GM19238 (cell line): Measurements from ENCODE around the gene RPS10.
"Not testable (repeated sequence)": the region's sequence is repeated elsewhere in the genome, so short reads cannot be mapped to it uniquely, and the experiment has no call there.

ENCODE experiments used
- DNase-seq: peaks from one replicate; pipeline ENCODE4 v3.0.0; 2011; ENCODE audit warnings: low spot score; ENCODE audit not compliant: insufficient read length

RPS10 gene

DNA sequence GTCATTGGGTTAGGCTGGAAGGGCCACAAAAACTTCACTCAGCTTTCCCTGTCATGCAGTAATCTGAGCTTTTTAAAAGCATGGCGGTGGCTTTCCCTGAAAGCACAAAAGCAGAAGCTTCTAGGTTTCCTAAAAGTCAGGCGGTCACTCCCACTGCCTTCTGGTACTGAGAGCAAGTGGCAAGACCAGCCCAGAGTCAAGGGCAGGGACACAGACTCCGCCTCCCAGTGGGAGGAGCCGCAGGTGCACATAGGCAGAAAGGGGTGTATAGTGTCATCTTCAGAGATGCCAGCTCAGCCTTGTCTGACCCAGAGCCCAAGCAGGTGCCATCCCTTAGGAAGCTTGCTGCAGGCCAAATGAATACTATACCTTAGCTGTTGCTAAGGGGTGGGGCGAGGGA, 22.0 kb upstream of the RPS10 start:
- no peak for DNase-seq

DNA sequence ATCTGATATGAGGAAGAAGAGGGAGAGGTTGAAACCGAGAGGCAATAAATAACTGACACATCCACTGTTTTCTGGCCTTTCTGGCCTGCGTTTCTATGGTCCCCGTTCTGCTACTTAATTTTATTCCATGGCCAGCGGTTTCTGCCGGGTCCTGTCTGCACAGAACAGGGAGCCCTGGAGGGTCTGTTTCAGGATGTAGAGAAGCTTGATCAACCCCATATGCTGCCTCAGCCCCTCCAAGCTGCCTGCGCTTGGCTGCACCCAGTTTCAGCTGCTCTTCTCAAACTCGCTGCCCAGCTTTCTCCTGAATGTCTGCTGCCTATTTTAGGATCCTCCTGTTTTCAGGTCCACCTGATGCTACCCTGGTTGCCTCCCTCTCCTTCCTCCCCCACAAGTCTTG, 21.5 kb upstream of the RPS10 start:
- DNase-seq: no peak

DNA sequence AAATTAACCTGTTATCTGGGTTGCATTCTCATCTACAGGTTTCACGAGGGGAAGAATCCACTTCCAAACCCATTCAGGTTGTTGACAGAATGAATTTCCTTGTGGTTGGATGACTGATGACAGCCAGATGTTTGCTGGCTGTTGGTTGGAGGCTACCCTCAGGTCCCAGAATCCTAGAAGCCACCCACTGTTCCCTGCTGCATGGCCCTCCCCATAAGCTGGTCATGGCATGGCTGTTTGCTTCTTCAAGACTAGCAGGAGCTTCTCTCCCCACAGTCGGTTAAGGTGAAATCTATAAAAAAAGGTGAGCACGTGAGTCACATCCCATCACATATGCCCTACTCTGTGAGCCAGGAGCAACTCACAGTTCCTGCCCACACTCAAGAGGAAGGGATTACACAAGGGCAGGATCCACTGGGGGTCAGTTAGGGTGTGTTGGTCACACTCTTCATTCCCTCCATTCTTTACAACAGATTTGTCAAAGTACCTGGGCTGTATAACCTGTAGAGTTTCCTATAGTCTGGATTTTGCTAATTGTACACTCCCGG, 19.5 kb upstream of the RPS10 start:
- no peak for DNase-seq

DNA sequence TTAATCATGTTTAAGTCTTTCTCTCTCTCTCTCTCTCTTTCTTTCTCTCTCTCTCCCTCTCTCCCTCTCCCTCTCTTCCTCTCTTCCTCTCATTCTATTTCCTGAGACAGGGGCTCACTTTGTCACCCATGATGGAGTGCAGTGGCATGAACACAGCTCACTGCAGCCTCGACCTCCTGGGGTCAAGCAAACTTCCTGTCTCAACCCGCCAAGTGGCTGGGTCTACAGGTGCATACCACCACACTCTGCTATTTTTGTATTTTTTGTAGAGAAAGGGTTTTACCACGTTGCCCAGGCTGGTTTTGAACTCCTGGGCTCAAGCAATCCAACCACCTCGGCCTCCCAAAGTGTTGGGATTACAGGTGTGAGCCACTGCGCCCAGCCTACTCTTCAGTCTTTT, 15.7 kb upstream of the RPS10 start:
- DNase-seq: no peak

DNA sequence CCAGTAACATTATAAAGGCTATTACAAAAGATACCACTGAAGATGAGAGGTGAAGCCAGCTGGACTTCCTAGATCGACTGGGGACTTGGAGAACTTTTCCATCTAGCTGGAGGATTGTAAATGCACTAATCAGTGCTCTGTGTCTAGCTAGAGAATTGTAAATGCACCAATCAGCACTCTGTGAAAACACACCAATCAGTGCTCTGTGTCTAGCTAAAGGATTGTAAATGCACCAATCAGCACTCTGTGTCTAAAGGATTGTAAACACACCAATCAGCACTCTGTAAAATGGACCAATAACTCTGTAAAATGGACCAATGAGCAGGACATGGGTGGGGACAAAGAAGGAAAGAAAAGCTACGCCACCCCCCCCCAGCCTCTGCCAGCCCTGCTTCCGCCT, 13.6 kb upstream of the RPS10 start:
- no peak for DNase-seq

DNA sequence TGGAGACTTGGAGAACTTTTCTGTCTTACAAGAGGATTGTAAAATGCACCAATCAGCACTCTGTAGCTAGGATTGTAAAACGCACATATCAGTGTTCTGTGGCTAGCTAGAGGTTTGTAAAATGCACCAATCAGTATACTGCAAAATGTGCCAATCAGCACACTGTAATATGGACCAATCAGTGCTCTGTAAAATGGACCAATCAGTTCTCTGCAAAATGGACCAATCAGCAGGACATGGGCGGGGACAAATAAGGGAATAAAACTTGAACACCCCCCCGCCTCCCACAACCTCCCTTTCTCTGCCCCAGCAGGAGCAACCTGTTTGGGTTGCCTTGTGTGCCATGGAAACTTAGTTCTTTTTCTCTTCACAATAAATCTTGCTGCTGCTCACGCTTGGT, 12.8 kb upstream of the RPS10 start:
- DNase-seq: no peak

DNA sequence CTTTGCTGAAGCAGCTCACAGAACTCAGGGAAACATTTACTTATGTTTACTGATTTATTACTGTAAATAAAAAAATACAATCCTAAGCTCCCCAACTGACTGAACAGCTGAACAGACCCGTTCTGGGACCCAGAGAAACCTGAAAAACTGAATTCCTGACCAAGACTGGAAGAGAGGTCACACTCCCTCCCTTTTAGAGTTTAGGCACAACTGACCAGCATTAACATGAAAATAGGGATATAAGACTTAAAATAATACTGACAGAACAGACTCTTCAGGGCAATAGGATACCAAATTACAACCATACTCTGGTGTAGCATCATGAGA, 11.7 kb upstream of the RPS10 start:
- DNase-seq: no peak

DNA sequence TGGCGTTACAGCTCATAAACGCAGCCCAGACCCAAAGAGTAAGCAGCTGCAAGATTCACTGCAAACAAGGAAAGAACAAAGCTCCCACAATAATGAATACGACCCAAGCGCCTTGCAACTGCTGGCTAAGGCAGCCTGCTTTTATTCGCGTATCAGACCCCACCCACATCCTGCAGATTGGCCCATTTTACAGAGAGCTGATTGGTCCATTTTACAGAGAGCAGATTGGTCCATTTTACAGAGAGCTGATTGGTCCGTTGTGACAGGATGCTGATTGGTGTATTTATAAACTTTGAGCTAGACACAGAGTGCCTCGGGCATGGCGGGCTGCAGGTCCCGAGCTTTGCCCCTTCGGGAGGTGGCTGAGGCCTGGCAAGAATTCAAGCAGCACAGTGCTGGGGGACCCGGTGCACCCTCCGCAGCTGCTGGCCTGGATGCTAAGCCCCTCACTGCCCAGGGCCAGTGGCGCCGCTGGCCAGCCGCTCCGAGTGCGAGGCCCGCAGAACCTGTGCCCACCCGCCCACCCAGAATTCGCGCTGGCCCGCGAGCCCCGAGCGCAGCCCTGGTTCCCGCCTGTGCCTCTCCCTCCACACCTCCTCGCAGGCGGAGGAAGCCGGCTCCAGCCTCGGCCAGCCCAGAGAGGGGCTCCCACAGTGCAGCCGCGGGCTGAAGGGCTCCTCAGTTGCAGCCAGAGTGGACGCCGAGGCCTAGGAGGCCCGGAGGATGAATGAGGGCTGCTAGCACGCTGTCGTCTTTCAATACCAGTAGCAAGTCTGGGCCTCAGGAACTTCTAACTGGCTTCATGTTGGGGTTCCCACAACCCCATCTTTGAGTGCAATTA, 11.2 kb upstream of the RPS10 start:
- no peak for DNase-seq

DNA sequence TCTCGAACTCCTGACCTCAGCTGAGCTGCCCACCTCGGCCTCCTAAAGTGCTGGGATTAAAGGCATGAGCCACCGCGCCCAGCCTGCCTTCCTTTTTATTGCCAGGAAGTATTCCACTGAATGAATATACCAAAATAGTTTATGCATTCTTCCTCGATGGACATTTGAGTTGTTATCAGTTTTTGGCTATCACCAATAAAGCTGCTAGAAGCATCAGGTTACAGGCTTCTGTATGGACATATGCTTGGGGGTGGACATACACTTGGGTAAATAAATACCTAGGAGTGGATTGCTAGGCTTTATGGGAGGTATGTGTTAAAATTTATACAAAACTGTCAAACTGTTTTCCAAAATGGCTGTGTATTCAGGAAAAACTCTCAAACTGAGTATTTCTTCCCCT, 10.0 kb upstream of the RPS10 start:
- DNase-seq: no peak

DNA sequence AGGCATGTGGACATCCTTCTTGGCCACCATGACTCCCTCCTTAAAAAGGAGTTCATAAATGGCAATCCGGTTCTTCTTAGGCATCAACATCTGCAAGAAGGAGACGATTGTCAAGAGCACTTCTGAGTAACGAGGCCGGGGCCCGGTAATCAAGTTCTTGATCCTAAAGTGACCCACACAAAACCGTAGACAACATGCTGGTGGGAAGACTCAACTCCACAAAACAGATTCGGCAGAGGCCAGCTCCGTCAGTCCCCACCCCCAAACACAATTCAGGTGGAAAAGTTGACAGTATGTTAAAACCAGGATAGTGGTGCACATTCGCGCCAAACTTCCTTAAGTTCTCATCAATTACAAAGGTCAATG, 754 bp downstream of the RPS10 start:
- no peak for DNase-seq

DNA sequence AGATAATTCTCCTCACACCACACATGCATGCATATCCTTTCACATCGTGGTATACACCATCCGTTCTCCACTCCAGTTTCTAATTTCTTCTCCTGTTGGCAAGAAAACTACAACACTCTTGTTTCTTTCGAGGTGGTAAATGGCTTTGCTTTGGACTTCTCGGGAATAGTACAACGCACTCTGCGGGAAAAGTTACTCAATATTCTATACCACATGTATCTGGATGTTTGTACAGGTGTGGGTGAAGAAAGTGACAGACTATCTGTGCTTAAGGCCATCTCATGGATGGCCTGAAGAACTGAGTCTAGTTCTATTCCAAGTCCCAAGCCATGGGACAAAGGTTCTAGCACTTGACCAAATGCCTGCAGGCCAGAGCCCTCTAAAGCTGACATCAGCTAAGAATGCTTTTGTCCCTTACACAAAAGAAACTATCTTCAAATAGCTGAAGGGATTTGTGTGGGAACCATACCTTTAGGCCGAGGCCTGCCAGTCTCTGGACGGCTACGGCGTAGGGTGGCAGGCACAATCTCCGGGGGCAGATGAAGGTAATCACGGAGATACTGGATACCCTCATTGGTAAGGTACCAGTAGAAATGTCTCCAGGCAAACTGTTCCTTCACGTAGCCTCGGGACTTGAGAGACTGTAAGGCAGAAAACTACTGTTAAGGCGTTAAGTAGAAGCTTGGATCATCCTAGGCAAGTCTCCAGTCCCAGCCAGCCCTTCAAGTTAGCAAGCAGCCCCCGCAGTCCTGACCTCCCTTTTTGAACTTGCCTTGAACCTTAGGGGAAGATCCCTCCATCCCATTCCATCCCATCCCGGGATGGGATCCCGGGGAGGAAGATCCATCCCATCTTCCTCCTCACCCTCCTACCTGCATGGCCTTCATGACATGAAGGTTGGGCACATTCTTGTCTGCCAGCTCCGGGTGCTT, 1.4 kb downstream of the RPS10 start:
- DNase-seq: no peak

DNA sequence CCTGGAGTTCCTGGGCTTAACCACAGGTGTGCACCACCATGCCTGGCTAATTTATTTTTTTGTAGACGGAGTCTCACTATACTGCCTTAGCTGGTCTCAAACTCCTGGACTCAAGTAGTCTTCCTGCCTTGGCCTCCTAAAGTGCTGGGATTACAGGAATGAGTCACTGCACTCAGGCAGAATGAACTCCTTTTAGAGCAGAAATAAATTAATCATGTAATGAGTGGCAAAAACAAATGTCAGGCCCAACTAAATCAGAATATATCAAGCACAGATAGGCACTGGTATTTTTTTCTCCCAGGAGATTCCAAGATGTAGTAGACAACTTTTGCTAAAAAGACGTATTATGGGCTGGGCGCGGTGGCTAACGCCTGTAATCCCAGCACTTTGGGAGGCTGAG, 2.6 kb downstream of the RPS10 start:
- no peak for DNase-seq

DNA sequence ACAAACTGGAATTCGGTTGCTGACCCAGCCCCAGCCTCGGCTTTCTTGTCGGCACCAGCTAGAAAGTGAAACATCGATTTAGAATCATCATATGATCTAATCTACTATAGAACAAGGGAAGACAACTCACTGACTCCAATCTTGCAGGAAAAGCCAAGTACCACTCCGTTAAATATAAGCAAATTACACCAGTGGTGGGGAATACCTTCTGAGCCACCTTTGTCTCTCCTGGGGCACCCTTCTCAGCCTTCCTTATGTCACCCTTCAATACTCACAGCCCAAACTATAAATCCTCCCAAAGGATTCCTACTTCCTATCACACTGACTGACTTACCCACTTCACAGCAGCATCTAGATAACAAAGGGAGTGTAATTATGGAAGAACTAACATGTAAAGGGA, 7.5 kb downstream of the RPS10 start:
- DNase-seq: no peak

DNA sequence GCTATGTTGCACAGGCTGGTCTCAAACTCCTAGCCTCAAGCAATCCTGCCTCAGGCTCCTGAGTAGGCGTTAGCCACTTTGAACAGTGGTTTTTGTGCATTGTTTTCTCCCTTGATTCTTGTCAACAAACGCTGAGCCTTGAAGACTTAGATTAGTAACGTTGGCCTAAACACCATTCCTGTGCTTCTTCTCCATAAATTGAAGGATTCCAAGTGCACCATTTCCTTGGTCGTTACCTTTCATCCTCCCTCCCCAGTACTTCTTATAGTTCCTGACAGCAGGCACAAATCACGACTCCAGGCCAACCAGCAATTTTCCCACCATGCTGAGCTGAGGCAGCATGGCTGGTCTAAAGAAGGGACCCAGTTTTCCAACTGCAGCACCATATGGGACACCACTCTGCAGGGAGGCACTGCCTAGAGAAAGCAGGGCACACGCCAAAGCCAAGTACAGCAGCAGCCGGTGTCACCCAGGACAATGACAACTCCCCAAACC, 8.9 kb downstream of the RPS10 start:
- DNase-seq: no peak

DNA sequence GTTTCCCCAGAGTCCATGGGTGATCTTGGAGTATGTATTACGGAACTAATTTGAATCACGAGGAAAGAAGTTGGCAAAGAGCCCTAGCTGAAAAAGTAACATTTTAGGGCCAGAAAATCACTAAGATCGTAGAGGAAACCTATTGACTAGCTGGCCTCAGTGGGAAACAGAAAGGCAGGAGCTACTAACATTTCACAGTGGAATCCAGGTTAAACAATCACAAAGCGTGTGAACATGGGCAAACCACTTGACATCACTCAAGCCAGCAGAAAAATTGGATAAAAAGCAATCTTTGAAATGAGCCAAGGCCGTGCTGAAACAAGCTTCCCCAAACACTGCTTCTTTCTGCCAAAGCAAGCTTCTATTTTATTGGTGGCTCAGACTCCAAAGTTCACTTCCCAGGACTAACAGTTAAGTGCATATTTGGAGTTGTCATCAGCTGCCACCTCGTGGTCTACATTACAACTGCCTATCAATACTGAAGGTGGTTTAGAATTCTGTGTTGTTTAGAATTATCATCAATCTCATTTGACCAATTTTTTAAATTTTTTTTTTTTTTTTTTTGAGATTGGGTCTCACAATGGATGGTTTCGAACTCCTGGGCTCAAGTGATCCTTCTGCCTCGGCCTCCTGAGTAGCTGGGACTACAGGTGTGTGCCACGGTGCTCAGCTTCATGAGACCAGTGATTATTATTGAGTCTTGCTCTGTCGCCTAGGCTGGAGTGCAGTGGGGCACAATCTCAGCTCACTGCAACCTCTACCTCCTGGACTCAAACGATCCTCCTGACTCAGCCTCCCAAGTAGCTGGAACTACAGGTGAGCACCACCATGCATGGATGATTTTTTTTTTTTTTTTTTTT, 10.6 kb downstream of the RPS10 start:
- no peak for DNase-seq

DNA sequence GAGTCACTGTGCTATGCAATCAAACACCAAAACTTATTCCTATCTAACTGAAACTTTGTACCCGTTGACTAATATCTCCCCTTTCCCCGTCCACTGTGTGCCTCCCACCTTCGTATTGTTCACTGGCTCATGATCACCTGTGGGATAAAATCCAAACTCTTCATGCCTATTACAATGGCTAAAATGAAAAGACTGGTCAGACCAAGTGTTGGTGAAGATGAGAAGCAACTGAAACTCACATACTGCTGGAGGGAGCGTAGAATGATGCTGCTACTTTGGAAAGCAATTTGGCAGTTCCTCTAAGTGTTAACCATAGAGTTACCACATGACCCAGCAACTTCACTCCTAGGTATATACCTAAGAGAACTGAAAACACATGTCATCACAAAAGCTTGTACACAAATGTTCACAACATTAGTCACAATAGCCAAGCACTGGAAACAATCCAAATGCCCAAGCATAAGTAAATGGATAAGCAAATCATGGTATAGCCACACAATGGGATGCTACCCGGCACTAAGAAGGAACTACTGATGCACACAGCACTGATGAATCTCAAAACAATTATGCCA, 13.1 kb downstream of the RPS10 start:
- no peak for DNase-seq

DNA sequence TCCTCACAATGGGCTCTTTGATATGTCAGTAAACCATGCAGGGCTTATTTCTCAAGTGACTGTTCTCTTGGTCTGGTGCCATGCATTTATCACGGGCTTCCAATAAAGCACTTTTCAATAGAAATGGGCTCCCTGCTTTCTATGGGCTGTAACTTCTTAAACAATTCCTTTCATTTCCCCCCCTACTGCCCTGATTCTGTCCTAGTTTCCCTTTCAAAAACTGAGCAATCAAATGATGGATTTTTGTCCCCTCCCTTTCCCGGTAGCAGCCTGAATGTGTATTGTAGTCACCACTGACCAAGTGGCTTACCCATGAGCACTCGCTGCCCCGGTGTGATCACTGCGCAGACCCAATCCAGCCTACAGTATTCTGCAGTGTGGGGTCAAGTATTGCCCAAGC, 13.9 kb downstream of the RPS10 start:
- no peak for DNase-seq

DNA sequence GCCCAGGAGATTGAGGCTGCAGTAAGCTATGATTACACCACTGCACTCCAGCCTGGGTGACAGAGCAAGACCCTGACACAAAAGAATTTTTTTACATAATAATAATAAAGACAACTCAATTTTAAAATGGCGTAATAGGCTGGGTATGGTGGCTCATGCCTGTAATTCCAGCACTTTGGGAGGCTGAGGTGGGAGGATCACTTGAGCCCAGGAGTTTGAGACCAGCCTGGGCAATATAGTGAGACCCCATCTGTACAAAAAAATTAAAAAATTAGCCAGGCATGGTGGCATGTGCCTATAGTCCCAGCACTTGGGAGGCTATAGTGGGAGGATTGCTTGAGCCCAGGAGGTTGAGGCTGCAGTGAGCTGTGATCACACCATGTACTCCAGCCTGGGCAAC, 18.0 kb downstream of the RPS10 start:
- DNase-seq: not testable (repeated sequence)

DNA sequence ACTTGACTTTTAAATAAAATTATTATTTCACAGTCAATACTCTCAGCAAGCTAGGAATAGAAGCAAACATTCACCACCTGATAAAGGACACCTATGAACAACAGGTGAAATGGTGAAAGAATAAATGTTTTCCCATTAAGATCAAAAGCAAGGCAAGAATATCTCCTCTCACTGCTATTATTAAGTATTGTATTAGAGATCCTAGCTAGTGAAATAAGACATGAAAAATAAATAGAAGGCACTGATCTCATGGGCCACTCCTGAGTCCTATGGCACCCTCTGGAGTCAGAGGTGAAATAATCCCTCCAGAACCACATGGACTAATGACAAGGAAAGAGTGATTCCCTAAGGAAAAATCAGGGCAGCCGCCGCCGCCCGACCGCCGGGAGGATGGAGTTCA, 29.4 kb downstream of the RPS10 start:
- DNase-seq: no peak

DNA sequence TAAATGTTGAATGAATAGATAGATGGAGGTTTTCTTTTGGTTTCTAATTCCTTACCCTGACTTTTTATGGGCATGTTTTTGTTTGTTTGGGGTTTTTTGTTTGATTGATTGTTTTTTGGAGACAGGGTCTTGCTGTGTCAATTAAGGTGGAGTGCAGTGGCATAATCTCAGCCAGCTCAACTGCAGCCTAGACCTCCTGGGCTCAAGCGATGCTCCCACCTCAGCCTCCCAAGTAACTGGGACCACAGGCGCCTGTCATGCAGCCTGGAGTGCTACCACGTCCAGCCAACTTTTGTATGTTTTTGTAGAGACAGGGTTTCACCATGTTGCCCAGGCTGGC, 31.9 kb downstream of the RPS10 start:
- no peak for DNase-seq
